SK-MEL-5 (cell line): Measurements from ENCODE around the gene LRP1-AS. TPM values are rescaled to one million over a fixed set of nuclear protein-coding genes. Genes with fewer than 3 reads are reported as not detected.

Experiments used
- DNase-seq: peaks from one replicate; pipeline ENCODE4 v3.0.0-alpha.2; 2016; ENCODE audit warnings: low read depth, low spot score
- in situ Hi-C: cut with HindIII; loops from 2 replicates; pipeline ENCODE4 v1.10.0; 2016; ENCODE audit warnings: low sequenced_read_pairs, high pct_unique_total_duplicates, low pct_unique_long_range_greater_than_20kb
- total RNA-seq: library from RNA; depleted of rRNA; stranded (reverse); fragments of >200 nt; shearing (Covaris generic); gene quantifications from 2 replicates; pipeline ENCODE4 v1.2.3, GENCODE V29; 2014

The LRP1-AS gene
- total RNA-seq, 1 experiment from 2014 or later = not detected

DNA sequence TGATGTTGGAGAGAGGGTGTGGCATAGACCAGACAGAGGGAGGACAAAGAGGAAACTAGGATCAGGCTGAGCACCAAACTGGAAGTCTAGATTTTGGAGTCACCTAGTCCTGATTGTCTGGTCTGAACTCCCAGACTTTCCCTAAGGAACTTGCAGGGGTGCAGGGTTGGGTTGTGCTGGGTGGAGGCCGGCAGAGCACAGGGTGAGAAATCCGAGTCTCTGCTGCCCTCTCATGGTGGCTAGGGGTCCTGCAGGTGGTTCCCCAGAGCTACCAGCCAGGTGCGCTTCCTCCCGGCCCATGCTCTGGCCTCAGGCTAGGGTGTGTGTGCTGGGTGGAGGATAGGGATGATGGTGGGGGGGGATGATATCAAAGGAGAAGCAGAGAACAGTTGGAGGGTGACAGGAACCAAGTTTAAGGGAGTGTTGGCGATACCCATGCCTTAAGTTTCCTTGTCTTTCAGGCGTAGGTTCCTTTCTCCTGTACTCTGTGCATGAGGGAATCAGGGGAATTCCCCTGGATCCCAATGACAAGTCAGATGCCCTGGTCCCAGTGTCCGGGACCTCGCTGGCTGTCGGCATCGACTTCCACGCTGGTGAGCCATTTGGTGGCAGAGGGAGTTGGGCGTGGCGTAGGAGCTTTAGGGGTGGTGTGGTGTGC, 35.6 kb upstream of the LRP1-AS start:
- in situ Hi-C loops = no loop called here
- peak; percentile 76 for DNase-seq

DNA sequence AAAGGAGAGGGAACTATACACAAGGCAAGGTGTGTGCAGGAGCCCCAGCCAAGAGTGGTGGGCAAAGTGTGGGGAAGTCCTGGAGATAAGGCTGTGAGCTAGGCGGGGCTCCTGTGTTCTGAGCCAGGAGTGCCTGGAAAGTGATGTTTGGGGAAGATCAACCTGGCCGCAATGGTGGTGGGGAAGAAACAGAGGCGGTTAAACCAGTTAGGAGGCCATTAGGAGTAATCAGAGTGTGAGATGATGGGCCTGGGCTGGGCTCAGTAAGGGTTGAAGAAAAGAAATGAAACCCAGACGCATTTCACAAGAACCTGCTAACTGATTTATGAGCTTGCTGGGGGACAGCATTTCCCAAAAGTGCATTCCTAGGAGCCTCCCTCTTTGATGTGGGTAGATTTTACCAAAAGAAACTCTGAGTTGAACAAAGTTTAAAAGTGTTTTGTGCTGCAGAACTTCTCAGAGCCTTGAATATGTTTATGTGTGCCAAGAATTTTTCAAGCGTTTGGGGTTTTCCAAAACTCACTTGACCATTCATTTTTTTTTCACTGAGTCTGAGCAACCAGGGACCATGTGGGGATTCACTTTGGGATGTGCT, 34.2 kb upstream of the LRP1-AS start:
- DNase-seq = no peak

DNA sequence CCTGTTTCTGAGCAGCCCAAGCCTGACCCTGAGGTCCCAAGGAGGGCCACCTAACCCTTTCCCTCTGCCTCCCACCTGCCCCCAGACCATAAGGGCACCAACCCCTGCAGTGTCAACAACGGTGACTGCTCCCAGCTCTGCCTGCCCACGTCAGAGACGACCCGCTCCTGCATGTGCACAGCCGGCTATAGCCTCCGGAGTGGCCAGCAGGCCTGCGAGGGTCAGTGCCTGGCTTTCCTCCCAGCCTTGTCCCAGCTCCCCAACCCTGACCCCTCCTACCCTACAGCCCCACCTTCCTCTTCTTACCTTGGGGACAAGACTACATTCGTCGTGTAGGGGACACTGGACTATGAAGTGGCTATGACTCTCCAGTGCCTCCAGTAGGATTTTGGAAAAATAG, 33.7 kb upstream of the LRP1-AS start:
- in situ Hi-C loops = no loop called here
- DNase-seq = no peak

More for the DNA sequence above, 34.2 kb upstream of the LRP1-AS start:
- in situ Hi-C loops = no loop called here

DNA sequence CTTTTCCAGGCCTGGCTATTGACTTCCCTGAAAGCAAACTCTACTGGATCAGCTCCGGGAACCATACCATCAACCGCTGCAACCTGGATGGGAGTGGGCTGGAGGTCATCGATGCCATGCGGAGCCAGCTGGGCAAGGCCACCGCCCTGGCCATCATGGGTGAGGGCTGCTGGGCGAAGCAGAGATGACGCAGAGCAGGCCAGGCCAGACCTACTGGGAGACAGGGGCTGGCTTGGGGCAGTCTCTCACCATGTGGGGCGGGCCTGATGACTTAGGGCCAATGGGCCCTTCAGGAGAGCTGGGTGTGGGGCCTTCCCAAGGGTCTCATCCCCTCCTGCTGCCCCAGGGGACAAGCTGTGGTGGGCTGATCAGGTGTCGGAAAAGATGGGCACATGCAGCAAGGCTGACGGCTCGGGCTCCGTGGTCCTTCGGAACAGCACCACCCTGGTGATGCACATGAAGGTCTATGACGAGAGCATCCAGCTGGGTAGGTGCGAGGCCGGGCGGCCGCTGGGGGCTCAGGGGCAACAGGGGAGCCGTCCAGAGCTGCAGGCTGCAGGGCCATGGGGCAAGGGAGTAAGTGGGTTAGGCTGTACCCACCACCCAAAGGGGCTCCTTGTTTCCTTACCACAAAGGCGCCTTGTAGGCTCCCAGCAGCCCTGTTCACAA, 33.0 kb upstream of the LRP1-AS start:
- no peak for DNase-seq
- in situ Hi-C loops = no loop called here

DNA sequence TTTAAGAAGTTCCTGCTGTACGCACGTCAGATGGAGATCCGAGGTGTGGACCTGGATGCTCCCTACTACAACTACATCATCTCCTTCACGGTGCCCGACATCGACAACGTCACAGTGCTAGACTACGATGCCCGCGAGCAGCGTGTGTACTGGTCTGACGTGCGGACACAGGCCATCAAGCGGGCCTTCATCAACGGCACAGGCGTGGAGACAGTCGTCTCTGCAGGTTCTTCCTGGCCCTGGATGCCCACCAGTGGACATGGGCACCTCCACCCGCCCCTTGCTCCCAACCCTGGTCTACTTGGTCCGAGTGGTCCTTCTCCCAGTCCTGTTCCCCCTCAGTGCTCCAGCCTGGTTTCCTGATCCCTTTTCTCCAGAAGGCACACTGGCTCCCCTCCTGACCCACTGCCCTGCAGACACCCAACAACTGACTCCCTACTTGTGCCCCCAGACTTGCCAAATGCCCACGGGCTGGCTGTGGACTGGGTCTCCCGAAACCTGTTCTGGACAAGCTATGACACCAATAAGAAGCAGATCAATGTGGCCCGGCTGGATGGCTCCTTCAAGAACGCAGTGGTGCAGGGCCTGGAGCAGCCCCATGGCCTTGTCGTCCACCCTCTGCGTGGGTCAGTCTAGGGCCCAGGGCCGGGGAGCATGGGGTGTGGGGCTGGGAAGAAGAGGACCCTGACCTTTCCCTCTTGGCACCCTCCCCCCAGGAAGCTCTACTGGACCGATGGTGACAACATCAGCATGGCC, 32.1 kb upstream of the LRP1-AS start:
- DNase-seq = no peak
- in situ Hi-C loops = no loop called here

DNA sequence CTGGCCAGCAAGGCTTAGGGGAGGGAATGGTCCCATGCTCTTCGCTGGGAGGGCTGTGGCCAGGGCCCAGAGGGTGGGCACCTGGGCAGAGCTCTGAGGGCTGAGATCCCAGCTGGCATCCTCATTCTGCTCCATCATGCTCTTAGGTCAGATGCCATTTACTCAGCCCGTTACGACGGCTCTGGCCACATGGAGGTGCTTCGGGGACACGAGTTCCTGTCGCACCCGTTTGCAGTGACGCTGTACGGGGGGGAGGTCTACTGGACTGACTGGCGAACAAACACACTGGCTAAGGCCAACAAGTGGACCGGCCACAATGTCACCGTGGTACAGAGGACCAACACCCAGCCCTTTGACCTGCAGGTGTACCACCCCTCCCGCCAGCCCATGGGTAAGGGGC, 30.8 kb upstream of the LRP1-AS start:
- no peak for DNase-seq
- in situ Hi-C loops = no loop called here

DNA sequence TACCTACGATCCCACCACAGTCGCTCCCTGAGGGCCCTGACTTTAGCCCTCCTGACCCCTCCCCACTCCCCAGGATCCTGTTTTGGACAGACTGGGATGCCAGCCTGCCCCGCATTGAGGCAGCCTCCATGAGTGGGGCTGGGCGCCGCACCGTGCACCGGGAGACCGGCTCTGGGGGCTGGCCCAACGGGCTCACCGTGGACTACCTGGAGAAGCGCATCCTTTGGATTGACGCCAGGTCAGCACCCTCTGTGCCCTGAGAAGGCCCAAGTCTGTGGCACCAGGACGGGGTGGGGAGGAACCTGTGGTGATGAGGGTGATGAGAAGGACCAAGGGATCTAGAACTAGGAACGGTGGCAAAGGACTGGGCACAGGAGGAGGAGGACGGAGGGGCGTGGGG, 29.9 kb upstream of the LRP1-AS start:
- no peak for DNase-seq
- in situ Hi-C loops = no loop called here

DNA sequence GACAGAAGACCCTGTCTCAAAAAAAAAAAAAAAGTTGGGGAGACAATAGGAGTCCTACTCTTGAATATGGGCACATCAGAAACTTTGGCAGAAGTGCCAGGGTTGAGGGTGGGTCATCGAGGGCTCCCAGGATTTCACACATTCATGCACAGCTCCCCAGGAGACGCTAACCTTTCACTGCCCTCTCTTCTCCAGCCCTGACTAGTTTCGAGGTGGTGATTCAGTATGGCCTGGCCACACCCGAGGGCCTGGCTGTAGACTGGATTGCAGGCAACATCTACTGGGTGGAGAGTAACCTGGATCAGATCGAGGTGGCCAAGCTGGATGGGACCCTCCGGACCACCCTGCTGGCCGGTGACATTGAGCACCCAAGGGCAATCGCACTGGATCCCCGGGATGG, 29.4 kb upstream of the LRP1-AS start:
- DNase-seq = no peak
- in situ Hi-C loops = no loop called here

DNA sequence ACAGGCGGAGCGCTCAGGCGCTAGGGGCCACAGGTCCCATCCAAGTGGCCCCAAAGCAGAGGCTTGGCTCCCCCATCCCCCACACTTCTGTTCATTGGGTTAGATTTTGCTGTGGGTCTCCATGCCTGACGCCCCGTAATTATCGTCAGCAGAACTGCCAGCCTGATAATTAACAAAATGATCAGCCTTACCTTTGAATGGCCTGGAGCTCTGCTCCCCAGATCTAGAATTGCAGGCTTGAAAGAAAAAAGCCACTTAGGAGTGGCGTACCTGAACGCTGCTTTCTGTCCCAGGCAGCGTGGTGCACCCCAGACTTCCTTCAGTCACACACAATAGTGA, 28.7 kb upstream of the LRP1-AS start:
- in situ Hi-C loops = no loop called here
- no peak for DNase-seq

DNA sequence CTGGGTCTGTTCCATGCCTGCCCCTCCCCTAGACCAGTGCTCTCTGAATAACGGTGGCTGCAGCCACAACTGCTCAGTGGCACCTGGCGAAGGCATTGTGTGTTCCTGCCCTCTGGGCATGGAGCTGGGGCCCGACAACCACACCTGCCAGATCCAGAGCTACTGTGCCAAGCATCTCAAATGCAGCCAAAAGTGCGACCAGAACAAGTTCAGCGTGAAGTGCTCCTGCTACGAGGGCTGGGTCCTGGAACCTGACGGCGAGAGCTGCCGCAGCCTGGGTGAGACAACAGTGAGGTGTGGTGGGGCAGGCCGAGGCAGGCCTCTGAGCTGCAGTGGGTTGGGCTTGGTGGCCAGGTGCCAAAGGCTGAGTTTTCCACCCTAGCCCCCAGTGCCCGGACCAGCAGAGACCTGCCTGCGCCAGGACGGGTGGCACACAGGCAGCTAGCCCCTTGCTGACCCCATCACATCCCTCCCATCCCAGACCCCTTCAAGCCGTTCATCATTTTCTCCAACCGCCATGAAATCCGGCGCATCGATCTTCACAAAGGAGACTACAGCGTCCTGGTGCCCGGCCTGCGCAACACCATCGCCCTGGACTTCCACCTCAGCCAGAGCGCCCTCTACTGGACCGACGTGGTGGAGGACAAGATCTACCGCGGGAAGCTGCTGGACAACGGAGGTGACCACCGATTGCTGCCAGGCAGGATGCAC, 28.2 kb upstream of the LRP1-AS start:
- in situ Hi-C loops = no loop called here
- peak; percentile 83 for DNase-seq

DNA sequence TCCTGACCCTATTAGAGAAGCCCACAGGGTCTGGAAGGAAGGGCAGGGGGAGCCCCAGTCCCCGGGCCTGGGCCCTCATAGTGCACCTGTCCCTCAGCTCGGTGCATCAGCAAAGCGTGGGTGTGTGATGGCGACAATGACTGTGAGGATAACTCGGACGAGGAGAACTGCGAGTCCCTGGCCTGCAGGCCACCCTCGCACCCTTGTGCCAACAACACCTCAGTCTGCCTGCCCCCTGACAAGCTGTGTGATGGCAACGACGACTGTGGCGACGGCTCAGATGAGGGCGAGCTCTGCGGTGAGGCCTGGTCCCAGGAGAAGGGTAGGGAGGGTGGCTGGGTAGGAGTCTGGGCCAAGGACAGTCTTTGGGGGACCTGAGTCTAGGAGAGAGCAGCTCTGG, 26.3 kb upstream of the LRP1-AS start:
- no peak for DNase-seq
- in situ Hi-C loops = no loop called here

DNA sequence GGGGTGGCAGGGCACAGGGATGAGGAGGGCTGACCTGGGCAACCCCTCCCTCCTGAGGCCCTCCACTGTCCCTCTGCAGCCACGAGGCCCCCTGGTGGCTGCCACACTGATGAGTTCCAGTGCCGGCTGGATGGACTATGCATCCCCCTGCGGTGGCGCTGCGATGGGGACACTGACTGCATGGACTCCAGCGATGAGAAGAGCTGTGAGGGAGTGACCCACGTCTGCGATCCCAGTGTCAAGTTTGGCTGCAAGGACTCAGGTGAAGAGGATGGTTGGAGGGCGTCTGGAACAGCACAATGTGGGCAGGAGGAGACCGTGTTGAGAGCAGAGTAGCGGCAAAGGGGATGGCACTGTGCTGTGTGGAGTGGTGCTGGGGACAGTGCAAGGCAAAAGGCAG, 25.7 kb upstream of the LRP1-AS start:
- DNase-seq = peak; percentile 52
- in situ Hi-C loops = no loop called here

DNA sequence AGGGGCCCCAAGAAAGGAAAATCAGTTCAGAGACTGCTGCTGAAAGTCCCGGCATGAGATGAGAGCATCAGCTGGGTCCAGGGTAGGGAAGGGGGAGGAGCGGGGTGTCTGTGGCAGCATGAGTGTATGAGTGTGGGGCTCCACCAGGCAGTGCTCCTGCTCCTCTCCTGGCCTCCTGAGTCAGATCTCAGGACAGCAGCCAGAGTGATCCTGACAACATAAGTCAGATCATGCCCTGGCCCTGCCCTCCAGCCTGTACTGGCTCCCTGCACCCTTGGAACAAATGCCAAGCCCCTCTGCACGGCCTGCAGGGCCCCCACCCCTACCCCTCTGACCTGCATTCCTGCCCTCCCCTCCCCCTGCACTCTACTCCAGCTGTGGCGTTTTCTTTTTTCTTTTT, 24.2 kb upstream of the LRP1-AS start:
- in situ Hi-C loops = no loop called here
- DNase-seq = no peak

DNA sequence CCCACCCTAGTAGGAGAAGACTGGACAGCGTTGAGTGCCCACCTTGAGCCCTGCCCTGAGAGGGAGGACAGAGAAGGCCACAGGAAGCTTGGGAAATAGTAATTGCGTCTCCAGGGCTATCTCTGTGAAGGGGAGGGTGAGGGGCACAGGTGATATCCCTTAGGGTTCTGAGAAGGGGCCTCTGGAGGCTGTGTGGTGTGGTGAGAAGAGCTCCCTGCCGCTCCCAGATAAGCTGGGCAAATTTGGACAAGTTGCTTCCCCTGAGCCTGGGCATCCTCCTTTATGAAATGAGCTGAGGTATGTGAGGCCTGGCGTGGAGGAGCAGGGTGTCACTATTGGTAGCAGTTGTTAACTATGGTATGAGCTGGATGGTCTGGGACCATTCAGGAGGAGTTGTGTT, 23.5 kb upstream of the LRP1-AS start:
- in situ Hi-C loops = no loop called here
- DNase-seq = no peak

DNA sequence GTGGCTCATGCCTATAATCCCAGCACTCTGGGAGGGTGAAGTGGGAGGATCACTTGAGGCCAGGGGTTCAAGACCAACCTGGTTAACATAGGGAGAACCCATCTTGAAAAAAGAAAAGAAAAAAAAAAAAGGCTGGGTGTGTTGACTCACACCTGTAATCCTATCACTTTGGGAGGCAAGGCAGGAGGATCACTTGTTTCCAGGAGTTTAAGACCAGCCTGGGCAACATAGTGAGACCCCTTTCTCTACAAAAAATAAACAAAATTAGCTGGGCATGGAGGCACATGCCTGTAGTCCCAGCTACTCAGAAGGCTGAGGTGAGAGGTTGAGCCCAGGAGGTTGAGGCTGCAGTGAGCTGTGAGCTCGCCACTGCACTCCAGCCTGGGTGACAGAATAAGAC, 23.0 kb upstream of the LRP1-AS start:
- DNase-seq = no peak
- in situ Hi-C loops = no loop called here

DNA sequence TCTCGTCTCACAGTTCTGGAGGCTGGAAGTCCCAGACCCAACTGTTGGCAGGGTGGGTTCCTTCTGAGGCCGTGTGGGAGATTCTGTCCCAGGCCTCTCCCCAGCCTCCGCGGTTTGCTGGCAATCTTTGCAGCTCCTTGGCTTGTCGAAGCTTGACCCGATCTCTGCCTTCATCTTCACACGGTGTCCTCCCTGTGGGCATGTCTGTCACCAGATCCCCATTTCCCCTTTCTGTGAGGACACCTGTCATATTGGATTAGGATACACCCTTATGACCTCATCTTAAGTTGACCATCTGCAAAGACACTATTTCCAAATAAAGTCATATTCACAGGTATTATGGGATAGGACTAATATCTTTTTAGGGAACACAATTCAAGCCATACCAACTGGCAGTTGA, 22.6 kb upstream of the LRP1-AS start:
- no peak for DNase-seq
- in situ Hi-C loops = no loop called here

DNA sequence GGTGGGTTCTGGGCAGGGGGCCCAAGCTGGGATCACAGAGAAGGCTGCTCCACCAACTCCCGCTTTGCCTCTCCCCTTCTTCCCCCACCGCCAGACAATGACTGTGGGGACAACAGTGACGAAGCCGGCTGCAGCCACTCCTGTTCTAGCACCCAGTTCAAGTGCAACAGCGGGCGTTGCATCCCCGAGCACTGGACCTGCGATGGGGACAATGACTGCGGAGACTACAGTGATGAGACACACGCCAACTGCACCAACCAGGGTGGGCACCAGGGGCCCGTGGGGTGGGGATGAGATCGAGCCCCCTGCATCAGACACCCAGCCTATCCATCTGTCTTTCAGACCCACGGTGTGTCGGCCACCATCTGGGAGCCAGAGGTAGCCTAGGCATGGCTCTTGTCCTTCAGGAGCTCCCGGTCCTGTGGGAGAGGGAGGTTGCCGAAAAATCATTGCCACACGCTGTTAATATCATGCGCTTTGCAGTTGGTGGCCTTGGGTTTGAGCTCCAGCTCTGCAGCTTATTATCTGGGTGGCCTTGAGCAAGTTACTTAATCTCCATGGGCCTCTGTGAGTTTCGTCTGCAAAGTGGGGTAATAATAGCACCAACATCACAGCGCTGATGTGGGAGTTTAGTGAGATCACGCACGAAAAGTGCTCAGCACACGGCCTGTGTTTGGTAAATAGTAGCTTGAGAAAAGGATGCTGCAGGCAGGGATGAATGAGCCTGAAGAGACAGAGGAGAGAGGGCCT, 21.8 kb upstream of the LRP1-AS start:
- no peak for DNase-seq
- in situ Hi-C loops = no loop called here
